Lower leg skin (tissue), 4 donors: ENCODE measurements around the gene KRT86. TPM values are rescaled to one million over a fixed set of nuclear protein-coding genes. Genes with fewer than 3 reads are reported as not detected.

Source experiments
- DNase-seq, 2 donors: peaks; one replicate each; pipeline ENCODE4 v3.0.0-alpha.2; 2019; ENCODE audit warnings: low spot score in 2 of 2
- H3K4me3 ChIP-seq: fragments of 200-600 bp; sonication (generic); 2 replicates; pipeline ENCODE4 v1.5.1; 2017; ENCODE audit warnings: mild to moderate bottlenecking, low read depth; ENCODE audit not compliant: poor library complexity, severe bottlenecking
- CTCF ChIP-seq, 3 donors: fragments of 450-650 bp; IDR thresholded peaks; one replicate each; pipeline ENCODE4 v1.5.1; 2016; ENCODE audit warnings: antibody characterized with exemption in 3 of 3, mild to moderate bottlenecking in 3 of 3, moderate library complexity in 2 of 3
- POLR2A ChIP-seq, 2 donors: fragments of 450-650 bp; IDR thresholded peaks; one replicate each; pipeline ENCODE4 v1.6.1; 2016 to 2017; ENCODE audit warnings: antibody characterized with exemption in 2 of 2, mild to moderate bottlenecking in 1 of 2, moderate library complexity in 1 of 2
- WGBS, 2 donors: methylation state at CpG; one replicate each; pipeline ENCODE4 v1.1.5; 2018; 5-methylcytosine and 5-hydroxymethylcytosine counted together
- intact Hi-C: fragments of 100-400 bp; cut with DNase I; formaldehyde crosslinking; loops from one replicate; pipeline ENCODE4 v1.15.0; 2023; ENCODE audit warnings: low total_unique reads
- total RNA-seq, 4 donors: library from RNA; depleted of rRNA; stranded (reverse); fragments of >200 nt; gene quantifications; one replicate each; pipeline ENCODE4 v1.1.0, GENCODE V29; 2016

The KRT86 gene
- total RNA-seq, 4 donors from 2014 or later, result 0.86 to 298 (median 10.0) TPM; not detected in 1

- intact Hi-C loops, result no loop called here
- TF ChIP-seq CTCF (IDR thresholded peaks at IDR 0.05) (no peak), POLR2A (IDR thresholded peaks at IDR 0.05) (no peak)
- no peak overlapping the region for H3K4me3 ChIP-seq
- DNase-seq, result peak in 1 of 2 donors; percentile 18
- 76 to 81% methylated on average over 7 of the region's 7 CpGs for WGBS, 2 donors
Observed at GRCh38 chr12:52245962-52246569, 28.4 kb upstream of the KRT86 start.

- intact Hi-C loops, result no loop called here
- no peak for TF ChIP-seq POLR2A (IDR thresholded peaks at IDR 0.05)
- no peak for TF ChIP-seq CTCF (IDR thresholded peaks at IDR 0.05)
- WGBS, 2 donors, result 63 to 66% methylated on average over 10 of the region's 10 CpGs
Observed at GRCh38 chr12:52246720-52247621, 27.5 kb upstream of the KRT86 start.

GRCh38 chr12:52247622-52248540 is 26.6 kb upstream of the KRT86 start:
- H3K4me3 ChIP-seq, result no peak overlapping the region
- intact Hi-C loops, result no loop called here
- peak in 1 of 2 donors; percentile 74 for DNase-seq
- no peak for TF ChIP-seq CTCF (IDR thresholded peaks at IDR 0.05)
- no peak for TF ChIP-seq POLR2A (IDR thresholded peaks at IDR 0.05)
- WGBS, 2 donors, result 83 to 91% methylated on average over 10 of the region's 10 CpGs

More at GRCh38 chr12:52246720-52247621, 27.5 kb upstream of the KRT86 start:
- peak in 1 of 2 donors; percentile 68 for DNase-seq
- H3K4me3 ChIP-seq, result no peak overlapping the region

GRCh38 chr12:52248541-52249461 is 25.6 kb upstream of the KRT86 start:
- WGBS, 2 donors, result 83 to 85% methylated on average over 18 of the region's 18 CpGs
- intact Hi-C loops, result no loop called here
- DNase-seq, result peak in 1 of 2 donors; percentile 85
- TF ChIP-seq CTCF (IDR thresholded peaks at IDR 0.05) (no peak), POLR2A (IDR thresholded peaks at IDR 0.05) (no peak)
- no peak overlapping the region for H3K4me3 ChIP-seq
